H9 (cell line): ENCODE measurements around the gene IL1R2. TPM values are rescaled to one million over a fixed set of nuclear protein-coding genes. Genes with fewer than 3 reads are reported as not detected.

Experiments
- DNase-seq: peaks from one replicate; pipeline ENCODE4 v3.0.0-alpha.2; 2017
- H2AFZ ChIP-seq: one replicate; pipeline ENCODE4 v1.6.1; 2013; ENCODE audit warnings: mild to moderate bottlenecking, low read length, control low read depth, moderate library complexity
- H2AK5ac ChIP-seq: 2 replicates; pipeline ENCODE4 v1.6.1; 2013; ENCODE audit warnings: low read length, control low read depth, mixed read lengths; ENCODE audit not compliant: insufficient read length
- H2BK120ac ChIP-seq: one replicate; pipeline ENCODE4 v1.6.1; 2013; ENCODE audit warnings: low read depth, mild to moderate bottlenecking, low read length, control low read depth, inconsistent platforms; ENCODE audit not compliant: poor library complexity, severe bottlenecking
- H2BK12ac ChIP-seq: 2 replicates; pipeline ENCODE4 v1.6.1; 2013; ENCODE audit warnings: low read length, control low read depth, mixed read lengths, low read depth; ENCODE audit not compliant: insufficient read length
- H2BK15ac ChIP-seq: 2 replicates; pipeline ENCODE4 v1.6.1; 2013; ENCODE audit warnings: low read depth, low read length, control low read depth
- H2BK20ac ChIP-seq: one replicate; pipeline ENCODE4 v1.6.1; 2013; ENCODE audit warnings: low read depth, mild to moderate bottlenecking, low read length, control low read depth, inconsistent platforms; ENCODE audit not compliant: poor library complexity, severe bottlenecking
- H2BK5ac ChIP-seq: 2 replicates; pipeline ENCODE4 v1.6.1; 2013; ENCODE audit warnings: low read length, control low read depth, mixed read lengths; ENCODE audit not compliant: insufficient read length
- H3K14ac ChIP-seq: 2 replicates; pipeline ENCODE4 v1.6.1; 2013; ENCODE audit warnings: low read length, control low read depth; ENCODE audit not compliant: insufficient read depth
- H3K18ac ChIP-seq: 2 replicates; pipeline ENCODE4 v1.6.1; 2013; ENCODE audit warnings: low read depth, mild to moderate bottlenecking, mixed read lengths, low read length, control low read depth; ENCODE audit not compliant: insufficient read length
- H3K23ac ChIP-seq: 2 replicates; pipeline ENCODE4 v1.6.1; 2013; ENCODE audit warnings: low read length, control low read depth, mixed read lengths, low read depth; ENCODE audit not compliant: insufficient read length
- H3K23me2 ChIP-seq: 2 replicates; pipeline ENCODE4 v1.6.1; 2013; ENCODE audit warnings: low read depth, mild to moderate bottlenecking, mixed read lengths, low read length, control low read depth; ENCODE audit not compliant: insufficient read length, poor library complexity, severe bottlenecking
- H3K27ac ChIP-seq: 2 replicates; pipeline ENCODE4 v1.5.1; 2013; ENCODE audit warnings: low read length, control low read depth, mixed read lengths, low read depth; ENCODE audit not compliant: insufficient read length
- H3K27me3 ChIP-seq: 2 replicates; pipeline ENCODE4 v1.6.1; 2013; ENCODE audit warnings: low read length, control low read depth, inconsistent platforms; ENCODE audit not compliant: insufficient read depth
- H3K4ac ChIP-seq: 2 replicates; pipeline ENCODE4 v1.6.1; 2013; ENCODE audit warnings: low read depth, mild to moderate bottlenecking, control low read depth, inconsistent platforms, low read length, moderate library complexity
- H3K4me1 ChIP-seq: 2 replicates; pipeline ENCODE4 v1.6.1; 2013; ENCODE audit warnings: low read length, control low read depth, inconsistent platforms; ENCODE audit not compliant: insufficient read depth
- H3K4me2 ChIP-seq: 2 replicates; pipeline ENCODE4 v1.6.1; 2013; ENCODE audit warnings: low read length, control low read depth, mixed read lengths; ENCODE audit not compliant: insufficient read length, insufficient read depth
- H3K56ac ChIP-seq: 2 replicates; pipeline ENCODE4 v1.6.1; 2013; ENCODE audit warnings: low read depth, mild to moderate bottlenecking, mixed read lengths, low read length, control low read depth; ENCODE audit not compliant: insufficient read length
- H3K79me1 ChIP-seq: 2 replicates; pipeline ENCODE4 v1.6.1; 2013; ENCODE audit warnings: low read depth, mild to moderate bottlenecking, moderate library complexity, low read length, control low read depth, inconsistent platforms; ENCODE audit not compliant: insufficient read depth, poor library complexity, severe bottlenecking
- H3K79me2 ChIP-seq: 2 replicates; pipeline ENCODE4 v1.6.1; 2013; ENCODE audit warnings: low read length, control low read depth, inconsistent platforms; ENCODE audit not compliant: insufficient read depth
- H3K9ac ChIP-seq: 2 replicates; pipeline ENCODE4 v1.6.1; 2013; ENCODE audit warnings: low read length, control low read depth, mixed read lengths; ENCODE audit not compliant: insufficient read length; ENCODE audit errors: extremely low read depth
- H3K9me3 ChIP-seq: one replicate; pipeline ENCODE4 v1.6.1; 2013; ENCODE audit warnings: low read depth, low read length, inconsistent platforms; ENCODE audit not compliant: control insufficient read depth
- H3T11ph ChIP-seq: one replicate; pipeline ENCODE4 v1.6.1; 2013; ENCODE audit warnings: mild to moderate bottlenecking, low read length, control low read depth, inconsistent platforms
- H4K20me1 ChIP-seq: one replicate; pipeline ENCODE4 v1.6.1; 2013; ENCODE audit not compliant: control insufficient read depth, insufficient read length, insufficient read depth
- H4K5ac ChIP-seq: 2 replicates; pipeline ENCODE4 v1.6.1; 2013; ENCODE audit warnings: low read depth, mild to moderate bottlenecking, mixed read lengths, low read length, control low read depth; ENCODE audit not compliant: insufficient read length
- H4K8ac ChIP-seq: replicated peaks from 2 replicates; pipeline ENCODE4 v1.6.1; 2013; ENCODE audit warnings: low read length, control low read depth, mixed read lengths, low read depth; ENCODE audit not compliant: insufficient read length
- H4K91ac ChIP-seq: 2 replicates; pipeline ENCODE4 v1.6.1; 2013; ENCODE audit warnings: low read depth, mild to moderate bottlenecking, moderate library complexity, mixed read lengths, low read length, control low read depth; ENCODE audit not compliant: insufficient read length
- H3K27ac Mint-ChIP-seq, 3 experiments: 2 replicates in 2 of 3; 3 replicates in 1 of 3; pipeline ENCODE4 v1.8.0; 2020 to 2021; ENCODE audit warnings: mixed read lengths in 3 of 3, mild to moderate bottlenecking in 1 of 3, moderate library complexity in 1 of 3
- H3K27me3 Mint-ChIP-seq: 2 replicates; pipeline ENCODE4 v1.8.0; 2021; ENCODE audit warnings: low read depth, mild to moderate bottlenecking, moderate library complexity, mixed read lengths
- H3K36me3 Mint-ChIP-seq, 3 experiments: 2 replicates in 2 of 3; 3 replicates in 1 of 3; pipeline ENCODE4 v1.8.0; 2020 to 2021; ENCODE audit warnings: low read depth in 3 of 3, mixed read lengths in 3 of 3; ENCODE audit not compliant: insufficient read depth in 1 of 3
- H3K4me1 Mint-ChIP-seq, 2 experiments: 2 replicates each; pipeline ENCODE4 v1.8.0; 2020; ENCODE audit warnings: mixed read lengths in 2 of 2
- H3K4me3 Mint-ChIP-seq, 2 experiments: 2 replicates in 1 of 2; 3 replicates in 1 of 2; pipeline ENCODE4 v1.8.0; 2020 to 2021; ENCODE audit warnings: mild to moderate bottlenecking in 2 of 2, mixed read lengths in 2 of 2, moderate library complexity in 1 of 2
- H3K9me3 Mint-ChIP-seq, 2 experiments: 2 replicates in 1 of 2; 3 replicates in 1 of 2; pipeline ENCODE4 v1.8.0; 2020; ENCODE audit warnings: mild to moderate bottlenecking in 2 of 2, mixed read lengths in 2 of 2, moderate library complexity in 1 of 2
- CTCF ChIP-seq: fragments of 200-600 bp; sonication (generic); conservative IDR thresholded peaks from 3 replicates; pipeline ENCODE4 v1.8.0; 2021; ENCODE audit warnings: antibody characterized with exemption, mild to moderate bottlenecking
- WGBS: extraction: QIAGEN DNeasy Blood & Tissue Kit; methylation state at CpG from one replicate; pipeline ENCODE4 v1.1.7; 2013; ENCODE audit warnings: missing lambda C conversion rate, low lambda C conversion rate, mixed read lengths; ENCODE audit not compliant: insufficient read length; ENCODE audit errors: extremely low coverage; 5-methylcytosine and 5-hydroxymethylcytosine counted together
- total RNA-seq: library from RNA; stranded (reverse); gene quantifications from 2 replicates; pipeline ENCODE4 v1.2.1, GENCODE V29; 2021

IL1R2 gene
- total RNA-seq, 1 experiment from 2014 or later = not detected

- peaks cover 16 to 17% of the 10 kb centered on the region in 2 experiments for H3K4me1 Mint-ChIP-seq
- H3K18ac ChIP-seq = no peak overlapping the region
- H3K4me3 Mint-ChIP-seq = no peak overlapping the region
- no peak overlapping the region for H3K27ac ChIP-seq
- H3K9ac ChIP-seq = no peak overlapping the region
- TF ChIP-seq CTCF = no peak
- H3K56ac ChIP-seq = no peak overlapping the region
- H3T11ph ChIP-seq = no peak overlapping the region
- no peak overlapping the region; a peak in 1 of 7 replicates for H3K27ac Mint-ChIP-seq
- H4K91ac ChIP-seq = no peak overlapping the region
- no peak overlapping the region for H2AK5ac ChIP-seq
- H3K27me3 Mint-ChIP-seq = peaks cover 11% of the 10 kb centered on the region
- no peaks in the 10 kb centered on the region for H3K9me3 ChIP-seq
- no peak overlapping the region for H3K4me2 ChIP-seq
- no peaks in the 10 kb centered on the region for H3K9me3 Mint-ChIP-seq
- H4K8ac ChIP-seq = no peak overlapping the region
- H4K5ac ChIP-seq = no peak overlapping the region
- H2BK5ac ChIP-seq = no peak overlapping the region
- no peaks in the 10 kb centered on the region for H3K79me2 ChIP-seq
- H3K14ac ChIP-seq = no peak overlapping the region
- DNase-seq = no peak
- H2BK12ac ChIP-seq = no peak overlapping the region
- H3K36me3 Mint-ChIP-seq = no peaks in the 10 kb centered on the region
- no peaks in the 10 kb centered on the region for H4K20me1 ChIP-seq
- peaks cover 3% of the 10 kb centered on the region; the same call in 1 of the 2 replicates for H3K4me1 ChIP-seq
- H3K23ac ChIP-seq = no peak overlapping the region
- no peak overlapping the region for H2BK15ac ChIP-seq
- H2AFZ ChIP-seq = no peak overlapping the region
- no CpG with 5 or more reads among the region's 8 CpGs for WGBS
- H2BK20ac ChIP-seq = no peak overlapping the region
- no peaks in the 10 kb centered on the region for H3K79me1 ChIP-seq
- no peak overlapping the region for H2BK120ac ChIP-seq
- H3K4ac ChIP-seq = no peak overlapping the region
- no peaks in the 10 kb centered on the region for H3K23me2 ChIP-seq
- no peaks in the 10 kb centered on the region for H3K27me3 ChIP-seq
These were observed 1.9 kb upstream of the IL1R2 start for GRCh38 chr2:101989740-101990460.
